Measurements from ENCODE around the gene CTRB1.

DNA sequence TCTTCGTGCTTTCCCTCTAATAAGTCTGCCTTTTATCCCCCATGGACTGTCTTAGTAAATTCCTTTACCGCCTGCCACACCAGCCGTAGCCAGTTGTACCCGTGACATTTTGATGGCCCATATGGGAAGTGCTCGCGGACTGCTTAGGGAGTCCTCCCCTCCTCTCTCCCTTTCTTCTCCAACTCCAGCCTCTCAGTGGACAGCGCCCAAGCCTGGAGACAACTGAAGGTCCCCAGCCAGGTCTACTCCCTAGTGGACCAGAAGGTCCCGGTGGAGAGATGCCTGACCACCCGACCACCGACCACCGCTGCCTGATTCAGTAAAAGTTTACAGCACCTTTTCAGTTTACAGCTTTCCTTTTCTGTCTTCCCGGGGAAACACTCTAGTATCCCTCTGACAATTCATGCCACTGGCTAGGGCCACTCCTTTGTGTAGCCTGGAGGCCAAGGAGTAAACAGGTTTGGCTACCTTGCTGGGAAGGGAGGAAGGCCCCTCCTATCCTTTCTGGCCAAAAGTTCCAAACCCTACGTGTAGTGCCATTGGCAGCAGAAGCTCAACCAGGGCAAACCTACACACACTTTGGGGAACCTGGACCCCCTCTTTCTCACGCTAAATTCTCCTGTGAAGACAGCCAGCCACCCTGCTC is 29.8 kb upstream of the CTRB1 start:
- TF ChIP-seq POLR2A (IDR thresholded peaks at IDR 0.05) = no peak
- TF ChIP-seq, protein P1, sequence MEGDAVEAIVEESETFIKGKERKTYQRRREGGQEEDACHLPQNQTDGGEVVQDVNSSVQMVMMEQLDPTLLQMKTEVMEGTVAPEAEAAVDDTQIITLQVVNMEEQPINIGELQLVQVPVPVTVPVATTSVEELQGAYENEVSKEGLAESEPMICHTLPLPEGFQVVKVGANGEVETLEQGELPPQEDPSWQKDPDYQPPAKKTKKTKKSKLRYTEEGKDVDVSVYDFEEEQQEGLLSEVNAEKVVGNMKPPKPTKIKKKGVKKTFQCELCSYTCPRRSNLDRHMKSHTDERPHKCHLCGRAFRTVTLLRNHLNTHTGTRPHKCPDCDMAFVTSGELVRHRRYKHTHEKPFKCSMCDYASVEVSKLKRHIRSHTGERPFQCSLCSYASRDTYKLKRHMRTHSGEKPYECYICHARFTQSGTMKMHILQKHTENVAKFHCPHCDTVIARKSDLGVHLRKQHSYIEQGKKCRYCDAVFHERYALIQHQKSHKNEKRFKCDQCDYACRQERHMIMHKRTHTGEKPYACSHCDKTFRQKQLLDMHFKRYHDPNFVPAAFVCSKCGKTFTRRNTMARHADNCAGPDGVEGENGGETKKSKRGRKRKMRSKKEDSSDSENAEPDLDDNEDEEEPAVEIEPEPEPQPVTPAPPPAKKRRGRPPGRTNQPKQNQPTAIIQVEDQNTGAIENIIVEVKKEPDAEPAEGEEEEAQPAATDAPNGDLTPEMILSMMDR (IDR thresholded peaks at IDR 0.05) = no peak

All from thyroid gland (tissue), 4 donors.